A549 (cell line): ENCODE data around the gene TRPM6.

ENCODE experiments used
- BHLHE40 ChIP-seq: IDR thresholded peaks from 2 replicates; pipeline ENCODE4 v1.6.1; 2012; ENCODE audit warnings: low read depth, low read length, inconsistent platforms
- CTCF ChIP-seq: fragments of >200 bp; sonication (Bioruptor Twin); formaldehyde crosslinking; IDR thresholded peaks from 3 replicates; pipeline ENCODE4 v1.5.1; 2016
- FOSL2 ChIP-seq, 2 experiments: fragments of 450-650 bp in 1 of 2; fragments of >200 bp in 1 of 2; sonication (Bioruptor Twin) in 1 of 2; formaldehyde crosslinking; IDR thresholded peaks; 2 replicates each; pipeline versions ENCODE4 v1.5.0 to v1.6.1; 2016 to 2020; ENCODE audit warnings: mild to moderate bottlenecking in 1 of 2, moderate library complexity in 1 of 2
- MAZ ChIP-seq: fragments of 150-350 bp; IDR thresholded peaks from 2 replicates; pipeline ENCODE4 v1.6.1; 2014; ENCODE audit warnings: antibody characterized with exemption, low read depth, low read length, borderline replicate concordance
- POLR2A ChIP-seq: IDR thresholded peaks from 2 replicates; pipeline ENCODE4 v1.6.1; 2012; ENCODE audit warnings: mild to moderate bottlenecking, low read length
- USF2 ChIP-seq: fragments of 450-650 bp; IDR thresholded peaks from 2 replicates; pipeline ENCODE4 v1.6.1; 2014; ENCODE audit warnings: antibody characterized with exemption
- ZFP36 ChIP-seq: fragments of 450-650 bp; IDR thresholded peaks from 2 replicates; pipeline ENCODE4 v1.6.1; 2014; ENCODE audit warnings: borderline replicate concordance; ENCODE audit not compliant: partially characterized antibody

DNA sequence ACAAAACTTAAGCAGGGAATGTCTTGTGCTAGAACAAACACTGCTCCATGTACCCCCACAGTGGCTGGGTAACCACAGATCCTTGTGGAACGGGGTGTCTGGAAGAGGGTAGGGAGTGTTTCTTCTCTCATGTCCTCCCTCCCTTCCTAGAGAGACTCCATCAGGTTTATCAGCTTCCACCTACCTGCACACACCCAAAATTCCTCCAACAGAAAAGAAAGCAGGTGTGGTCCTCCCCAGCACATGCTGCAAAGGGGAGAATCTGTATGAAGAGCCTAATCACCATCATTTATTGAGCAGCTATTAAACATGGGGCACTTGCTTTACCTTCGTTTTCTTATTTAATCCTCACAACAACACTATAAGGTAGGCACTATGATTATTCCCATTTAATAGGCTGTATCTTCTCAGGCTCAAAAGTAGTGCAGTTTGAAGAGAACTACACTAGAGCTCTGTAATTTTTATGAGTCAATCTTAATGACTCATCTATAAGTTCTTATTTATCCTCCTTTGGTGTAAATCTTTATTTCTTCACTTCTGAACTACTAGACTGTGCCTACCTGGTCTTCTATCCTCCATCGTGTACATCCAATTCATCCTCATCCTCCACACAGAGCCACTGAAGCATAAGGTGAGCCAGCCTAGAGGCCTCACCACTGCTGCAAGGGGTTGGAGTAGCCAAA, 33.4 kb upstream of the TRPM6 start:
- TF ChIP-seq CTCF (no peak), FOSL2 (IDR thresholded peaks at IDR 0.05) (no peak), FOSL2 (CRISPR knock-in tag; IDR thresholded peaks at IDR 0.05) (peak; percentile 30; the same call in 1 of the 2 replicates), POLR2A (no peak), ZFP36 (no peak), MAZ (no peak), BHLHE40 (no peak), USF2 (no peak)
